Fibroblast of lung (primary cell): ENCODE data around the gene ACAD10. TPM values are rescaled to one million over a fixed set of nuclear protein-coding genes. Genes with fewer than 3 reads are reported as not detected.

Experiments
- DNase-seq, 2 donors: peaks; one replicate each; pipeline versions ENCODE4 v3.0.0 to v3.0.0-alpha.2; 2010; ENCODE audit warnings: low read depth in 2 of 2
- H2AFZ ChIP-seq: 2 replicates; pipeline ENCODE4 v1.5.1; 2012; ENCODE audit warnings: low read length, control low read depth, inconsistent platforms
- H3K27ac ChIP-seq: 2 replicates; pipeline ENCODE4 v1.5.1; 2011; ENCODE audit warnings: low read length, control low read depth; ENCODE audit not compliant: insufficient read depth
- H3K27me3 ChIP-seq: 2 replicates; pipeline ENCODE4 v1.5.1; 2011; ENCODE audit warnings: mild to moderate bottlenecking, low read length; ENCODE audit not compliant: control insufficient read depth, insufficient read depth
- H3K36me3 ChIP-seq: 2 replicates; pipeline ENCODE4 v1.5.1; 2011; ENCODE audit warnings: low read length; ENCODE audit not compliant: control insufficient read depth, insufficient read depth
- H3K4me1 ChIP-seq: 2 replicates; pipeline ENCODE4 v1.5.1; 2011; ENCODE audit warnings: low read length; ENCODE audit not compliant: control insufficient read depth, insufficient read depth; ENCODE audit errors: extremely low read depth
- H3K4me2 ChIP-seq: 2 replicates; pipeline ENCODE4 v1.5.1; 2011; ENCODE audit warnings: low read length, control low read depth; ENCODE audit not compliant: insufficient read depth; ENCODE audit errors: extremely low read depth
- H3K4me3 ChIP-seq, 4 experiments: fragments of 200-600 bp in 1 of 4; sonication (generic) in 1 of 4; replicated peaks in 1 of 4; 2 replicates each; pipeline ENCODE4 v1.5.1; 2011 to 2016; ENCODE audit warnings: low read length in 4 of 4, low read depth in 3 of 4, mild to moderate bottlenecking in 3 of 4, control low read depth in 2 of 4, inconsistent platforms in 1 of 4, mixed read lengths in 1 of 4; ENCODE audit not compliant: insufficient read depth in 1 of 4; ENCODE audit errors: control extremely low read depth in 1 of 4
- H3K79me2 ChIP-seq: 2 replicates; pipeline ENCODE4 v1.5.1; 2012; ENCODE audit warnings: mild to moderate bottlenecking, low read length, inconsistent platforms; ENCODE audit not compliant: control insufficient read depth, insufficient read depth
- H3K9ac ChIP-seq: 2 replicates; pipeline ENCODE4 v1.5.1; 2011; ENCODE audit warnings: mild to moderate bottlenecking, low read length, control low read depth; ENCODE audit not compliant: insufficient read depth
- H3K9me3 ChIP-seq: 2 replicates; pipeline ENCODE4 v1.5.1; 2012; ENCODE audit warnings: low read depth, low read length; ENCODE audit not compliant: control insufficient read depth, insufficient read depth
- H4K20me1 ChIP-seq: 2 replicates; pipeline ENCODE4 v1.5.1; 2011; ENCODE audit warnings: low read length; ENCODE audit not compliant: control insufficient read depth, insufficient read depth; ENCODE audit errors: extremely low read depth
- EZH2 ChIP-seq: IDR thresholded peaks from 2 replicates; pipeline ENCODE4 v1.5.1; 2012; ENCODE audit warnings: low read length, control low read depth, mild to moderate bottlenecking; ENCODE audit errors: missing control alignments
- polyA plus RNA-seq, 2 donors: library from polyadenylated mRNA; depleted of rRNA in 1 of 2; stranded (reverse) in 1 of 2; unstranded in 1 of 2; fragments of >200 nt; gene quantifications; 2 replicates each; pipeline ENCODE4 v1.2.1, GENCODE V29; 2011 to 2012; ENCODE audit warnings: missing spikeins in 1 of 2
- total RNA-seq: library from RNA; depleted of rRNA; stranded (reverse); fragments of >200 nt; gene quantifications from 2 replicates; pipeline ENCODE4 v1.2.1, GENCODE V29; 2014
- TF ChIP-seq, protein P1 (sequence below), 2 donors: IDR thresholded peaks in 1 of 2; conservative IDR thresholded peaks in 1 of 2; 1 replicate in 1 of 2; 2 replicates in 1 of 2; pipeline ENCODE4 v1.5.1; 2011 to 2012; ENCODE audit warnings: low read length in 2 of 2, control low read depth in 1 of 2, inconsistent platforms in 1 of 2, low read depth in 1 of 2, mild to moderate bottlenecking in 1 of 2

Gene ACAD10
- total and polyA plus RNA-seq, 2 donors (not counting 1 experiment from before 2014, with no cell fraction given), result 11.2 to 19.8 TPM

DNA sequence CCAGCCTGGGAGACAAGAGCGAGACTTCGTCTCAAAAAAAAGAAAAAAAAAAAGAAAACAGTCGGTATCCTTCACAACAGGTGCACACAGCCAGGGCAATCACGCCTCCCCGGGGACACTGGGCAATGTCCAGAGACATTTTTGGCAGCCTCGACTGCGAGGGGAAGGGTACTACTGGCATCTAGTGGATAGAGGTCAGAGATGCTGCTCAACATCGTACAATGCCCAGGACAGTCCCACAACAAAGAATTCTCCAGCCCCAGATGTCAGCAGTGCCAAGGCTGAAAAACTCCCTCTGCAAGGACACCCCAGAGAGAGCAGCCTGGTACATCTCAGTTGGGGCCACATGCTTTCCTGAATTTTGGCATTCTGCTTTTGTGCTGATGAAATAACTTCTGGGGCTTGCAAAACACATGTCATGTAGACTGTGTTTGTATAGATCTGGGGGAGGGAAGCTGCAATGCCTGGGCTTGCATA, 102.4 kb downstream of the ACAD10 start:
- Histone ChIP-seq H3K27ac (no peak overlapping the region), H3K4me3 (no peak overlapping the region), H3K27me3 (no peaks in the 10 kb centered on the region), H3K4me1 (peaks cover 6% of the 10 kb centered on the region), H3K9me3 (no peaks in the 10 kb centered on the region), H3K9ac (no peak overlapping the region), H3K4me2 (no peak overlapping the region), H4K20me1 (no peaks in the 10 kb centered on the region), H3K36me3 (peaks cover 6% of the 10 kb centered on the region), H3K79me2 (no peaks in the 10 kb centered on the region), H2AFZ (no peak overlapping the region)
- peak in 1 of 2 donors; percentile 83 for DNase-seq
- TF ChIP-seq, protein P1, sequence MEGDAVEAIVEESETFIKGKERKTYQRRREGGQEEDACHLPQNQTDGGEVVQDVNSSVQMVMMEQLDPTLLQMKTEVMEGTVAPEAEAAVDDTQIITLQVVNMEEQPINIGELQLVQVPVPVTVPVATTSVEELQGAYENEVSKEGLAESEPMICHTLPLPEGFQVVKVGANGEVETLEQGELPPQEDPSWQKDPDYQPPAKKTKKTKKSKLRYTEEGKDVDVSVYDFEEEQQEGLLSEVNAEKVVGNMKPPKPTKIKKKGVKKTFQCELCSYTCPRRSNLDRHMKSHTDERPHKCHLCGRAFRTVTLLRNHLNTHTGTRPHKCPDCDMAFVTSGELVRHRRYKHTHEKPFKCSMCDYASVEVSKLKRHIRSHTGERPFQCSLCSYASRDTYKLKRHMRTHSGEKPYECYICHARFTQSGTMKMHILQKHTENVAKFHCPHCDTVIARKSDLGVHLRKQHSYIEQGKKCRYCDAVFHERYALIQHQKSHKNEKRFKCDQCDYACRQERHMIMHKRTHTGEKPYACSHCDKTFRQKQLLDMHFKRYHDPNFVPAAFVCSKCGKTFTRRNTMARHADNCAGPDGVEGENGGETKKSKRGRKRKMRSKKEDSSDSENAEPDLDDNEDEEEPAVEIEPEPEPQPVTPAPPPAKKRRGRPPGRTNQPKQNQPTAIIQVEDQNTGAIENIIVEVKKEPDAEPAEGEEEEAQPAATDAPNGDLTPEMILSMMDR (conservative IDR thresholded peaks at IDR 0.05 in 1 of 2, IDR thresholded peaks at IDR 0.05 in 1 of 2; ENCODE audit: low read depth in 1 of 2, low read length in 2 of 2), result peak; percentile 36 to 56
- no peak for TF ChIP-seq EZH2

DNA sequence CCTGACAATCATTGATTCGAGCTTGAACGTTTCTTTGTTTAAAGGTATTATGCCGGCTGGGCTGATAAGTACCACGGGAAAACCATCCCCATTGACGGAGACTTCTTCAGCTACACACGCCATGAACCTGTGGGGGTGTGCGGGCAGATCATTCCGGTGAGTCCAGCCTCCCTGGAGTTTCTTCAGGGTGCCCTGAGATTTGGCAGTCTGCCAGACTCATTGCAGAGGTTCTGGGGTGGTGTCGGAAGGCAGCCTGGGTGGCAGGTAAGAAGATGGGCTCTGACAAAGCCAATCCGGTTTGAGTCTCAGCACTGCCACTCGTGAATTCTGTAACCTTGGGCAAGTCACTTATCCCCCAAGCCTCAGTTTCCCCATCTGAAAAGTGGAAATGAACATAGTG, 103.9 kb downstream of the ACAD10 start:
- no peak overlapping the region for H3K4me3 ChIP-seq
- peaks cover 6% of the 10 kb centered on the region for H3K4me1 ChIP-seq
- no peak overlapping the region for H3K9ac ChIP-seq
- no peak overlapping the region for H2AFZ ChIP-seq
- H3K4me2 ChIP-seq, result no peak overlapping the region
- no peaks in the 10 kb centered on the region for H3K9me3 ChIP-seq
- H4K20me1 ChIP-seq, result no peaks in the 10 kb centered on the region
- no peak overlapping the region for H3K27ac ChIP-seq
- H3K36me3 ChIP-seq, result peaks cover 6% of the 10 kb centered on the region
- no peaks in the 10 kb centered on the region for H3K79me2 ChIP-seq
- DNase-seq, result no peak
- no peak for TF ChIP-seq EZH2
- TF ChIP-seq, protein P1 (conservative IDR thresholded peaks at IDR 0.05 in 1 of 2, IDR thresholded peaks at IDR 0.05 in 1 of 2; ENCODE audit: low read depth in 1 of 2, low read length in 2 of 2), result no peak
- H3K27me3 ChIP-seq, result no peaks in the 10 kb centered on the region

DNA sequence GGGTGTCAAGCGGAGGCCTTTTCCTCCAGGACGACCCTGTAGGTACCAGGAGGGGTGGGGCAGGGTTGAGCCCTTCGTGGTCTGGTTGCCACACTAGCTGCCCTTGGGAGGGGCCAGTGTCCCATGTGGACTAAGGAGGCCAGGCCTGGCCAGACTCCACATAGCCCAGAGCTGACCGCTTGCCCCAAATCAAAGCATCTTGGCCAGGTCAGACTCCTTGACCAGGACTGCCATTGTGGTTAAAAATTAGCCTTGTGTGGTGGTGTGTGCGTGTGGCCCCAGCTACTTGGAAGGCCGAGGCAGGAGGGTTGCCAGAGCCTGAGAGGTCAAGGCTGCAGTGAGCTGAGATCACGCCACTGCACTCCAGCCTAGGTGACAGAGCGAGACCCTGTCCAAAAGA, 105.7 kb downstream of the ACAD10 start:
- no peak overlapping the region for H3K4me3 ChIP-seq
- H3K79me2 ChIP-seq, result no peaks in the 10 kb centered on the region
- DNase-seq, result no peak
- H3K9me3 ChIP-seq, result no peaks in the 10 kb centered on the region
- H2AFZ ChIP-seq, result no peak overlapping the region
- H3K4me1 ChIP-seq, result peaks cover 6% of the 10 kb centered on the region
- peaks cover 6% of the 10 kb centered on the region for H3K36me3 ChIP-seq
- H3K4me2 ChIP-seq, result no peak overlapping the region
- H3K27me3 ChIP-seq, result no peaks in the 10 kb centered on the region
- no peak overlapping the region for H3K27ac ChIP-seq
- H4K20me1 ChIP-seq, result no peaks in the 10 kb centered on the region
- no peak overlapping the region for H3K9ac ChIP-seq
- TF ChIP-seq EZH2, result no peak
- TF ChIP-seq, protein P1 (conservative IDR thresholded peaks at IDR 0.05 in 1 of 2, IDR thresholded peaks at IDR 0.05 in 1 of 2; ENCODE audit: low read depth in 1 of 2, low read length in 2 of 2), result no peak
